Measurements from ENCODE around the gene PWWP2B.

PWWP2B gene

GRCh38 chr10:132397036-132397541 lies at the start of gene PWWP2B:
Gene PWWP2B, plus strand, starts transcription at chr10:132397200. Its CDS starts 27 bp downstream, at chr10:132397227.
- no peak for DNase-seq (ENCODE audit: low spot score)

DNA sequence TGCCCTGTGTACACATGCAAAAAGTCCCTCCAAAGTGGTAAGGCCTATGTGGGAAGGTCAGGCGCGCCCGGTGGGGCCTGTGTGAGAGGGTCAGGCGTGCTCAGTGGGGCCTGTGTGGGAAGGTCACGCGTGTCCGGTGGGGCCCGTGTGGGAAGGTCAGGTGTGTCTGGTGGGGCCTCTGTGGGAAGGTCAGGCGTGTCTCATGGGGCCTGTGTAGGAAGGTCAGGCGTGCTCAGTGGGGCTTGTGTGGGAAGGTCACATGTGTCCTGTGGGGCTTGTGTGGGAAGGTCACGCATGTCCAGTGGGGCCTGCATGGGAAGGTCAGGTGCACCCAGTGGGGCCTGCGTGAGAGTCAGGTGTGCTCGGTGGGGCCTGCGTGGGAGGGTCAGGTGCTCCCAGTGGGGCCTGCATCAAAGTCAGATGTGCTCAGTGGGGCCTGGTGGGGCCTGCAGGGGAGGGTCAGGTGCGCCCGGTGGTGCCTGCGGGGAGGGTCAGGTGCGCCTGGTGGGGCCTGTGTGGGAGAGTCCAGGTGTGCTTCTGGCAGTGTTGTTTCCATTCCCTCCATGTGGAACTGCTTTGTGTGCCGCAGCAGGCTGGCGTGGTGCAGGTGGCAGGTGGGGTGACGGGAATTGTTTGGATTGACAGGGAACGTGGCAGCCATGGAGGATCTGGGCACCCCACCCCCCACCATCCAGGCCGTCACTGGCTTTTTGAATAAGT lies 49.6 kb upstream of the PWWP2B start:
- no peak for DNase-seq (ENCODE audit: low spot score)

DNA sequence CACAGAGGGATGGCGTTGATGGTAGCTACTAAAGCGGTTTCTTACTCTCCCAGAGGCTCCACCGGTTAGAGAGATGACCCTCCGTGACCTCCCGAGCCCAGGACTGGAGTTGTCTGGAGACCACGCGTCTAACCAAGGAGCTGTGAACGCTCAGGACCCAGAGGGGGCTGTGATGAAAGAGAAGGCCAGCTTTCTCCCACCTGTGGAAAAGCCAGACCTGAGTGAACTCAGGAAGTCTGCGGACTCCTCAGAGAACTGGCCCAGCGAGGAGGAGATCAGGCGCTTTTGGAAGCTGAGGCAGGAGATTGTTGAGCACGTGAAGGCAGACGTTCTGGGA lies 49.1 kb upstream of the PWWP2B start:
- no peak for DNase-seq (ENCODE audit: low spot score)

DNA sequence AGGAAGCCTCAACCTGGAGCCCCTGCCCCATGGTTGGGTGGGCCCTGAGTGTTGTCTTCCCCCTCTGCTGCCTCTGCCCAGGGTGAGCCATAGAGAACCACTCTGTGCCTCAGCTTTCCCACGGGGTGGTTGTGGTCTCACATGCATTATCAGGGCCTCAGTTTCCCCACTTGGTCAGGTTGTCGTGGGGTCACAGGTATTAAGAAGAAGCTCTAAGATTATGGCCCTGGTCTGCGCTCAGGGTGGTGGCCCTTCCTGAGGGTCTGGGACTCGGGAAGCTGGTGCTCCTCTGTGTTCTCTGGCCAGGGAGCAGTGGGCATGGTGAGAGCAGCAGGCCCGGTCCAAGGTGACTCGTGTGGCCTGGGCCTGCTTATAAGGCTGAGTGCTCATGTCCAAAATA lies 47.2 kb upstream of the PWWP2B start:
- no peak for DNase-seq (ENCODE audit: low spot score)

- no peak for DNase-seq (ENCODE audit: low spot score)
Observed at GRCh38 chr10:132350391-132350790, 46.6 kb upstream of the PWWP2B start.

DNA sequence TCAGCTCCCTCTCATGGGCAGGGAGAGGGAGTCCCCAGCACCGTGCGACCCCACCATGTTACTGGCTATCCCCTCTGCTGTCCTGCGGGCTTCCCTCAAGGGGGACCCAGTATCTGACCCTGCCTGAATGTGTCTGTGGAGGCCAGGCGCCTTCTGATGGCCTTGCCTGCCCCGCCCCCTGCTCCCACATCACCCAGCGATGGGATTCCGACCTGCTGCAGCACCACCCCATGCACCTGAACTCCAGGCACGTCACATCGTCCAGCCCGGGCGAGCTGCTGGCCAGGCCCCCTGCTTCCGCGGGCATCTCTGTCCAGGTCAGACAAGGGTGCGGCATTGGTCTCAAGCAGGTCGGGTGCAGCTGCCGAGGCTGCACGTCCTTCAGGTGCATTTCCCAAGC lies 46.1 kb upstream of the PWWP2B start:
- DNase-seq (ENCODE audit: low spot score), result no peak

GRCh38 chr10:132351611-132352010 lies 45.4 kb upstream of the PWWP2B start:
- no peak for DNase-seq (ENCODE audit: low spot score)

GRCh38 chr10:132352462-132353308 lies 44.3 kb upstream of the PWWP2B start:
- DNase-seq (ENCODE audit: low spot score), result peak; percentile 85

GRCh38 chr10:132353456-132354355 lies 43.3 kb upstream of the PWWP2B start:
- DNase-seq (ENCODE audit: low spot score), result no peak

- DNase-seq (ENCODE audit: low spot score), result no peak
Observed at GRCh38 chr10:132354356-132355094, 42.5 kb upstream of the PWWP2B start.

DNA sequence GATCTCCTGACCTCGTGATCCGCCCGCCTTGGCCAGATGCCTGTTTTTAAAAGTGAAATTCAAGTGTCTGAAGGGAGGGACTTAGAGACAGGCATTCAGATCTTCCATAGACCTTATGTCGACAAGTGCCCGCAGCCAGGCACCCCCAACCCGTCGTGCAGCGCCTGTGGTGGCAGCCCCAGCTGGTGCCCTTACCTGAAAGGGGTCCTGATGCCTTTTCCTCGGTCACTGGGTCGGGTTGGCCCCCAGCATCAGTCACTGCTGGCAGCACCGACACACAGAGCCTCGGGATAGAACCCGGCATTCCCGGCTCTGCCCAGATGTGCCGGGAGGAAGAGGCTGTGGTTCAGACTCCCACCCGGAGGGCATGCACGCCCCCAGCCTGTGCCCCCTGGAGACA lies 41.7 kb upstream of the PWWP2B start:
- DNase-seq (ENCODE audit: low spot score), result no peak

DNA sequence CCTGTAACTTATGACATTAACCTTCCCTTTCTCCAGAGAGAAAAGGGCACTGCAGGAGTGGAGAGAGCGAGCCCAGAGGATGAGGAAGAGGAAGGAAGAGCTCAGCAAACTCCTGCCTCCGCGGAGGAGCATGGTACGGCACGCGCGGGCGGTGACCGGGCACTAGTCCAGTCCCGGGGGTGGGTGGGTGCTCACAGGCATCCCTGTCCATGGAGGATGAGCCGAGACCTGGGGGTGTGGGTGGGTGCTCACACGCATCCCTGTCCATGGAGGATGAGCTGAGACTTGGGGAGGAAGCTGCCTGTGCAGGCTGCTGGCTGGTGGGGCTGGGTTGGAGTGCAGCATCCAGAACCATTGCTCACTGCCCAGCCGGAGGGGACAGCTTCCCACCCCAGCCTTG lies 41.2 kb upstream of the PWWP2B start:
- no peak for DNase-seq (ENCODE audit: low spot score)

GRCh38 chr10:132356621-132357195 lies 40.3 kb upstream of the PWWP2B start:
- DNase-seq (ENCODE audit: low spot score), result no peak

DNA sequence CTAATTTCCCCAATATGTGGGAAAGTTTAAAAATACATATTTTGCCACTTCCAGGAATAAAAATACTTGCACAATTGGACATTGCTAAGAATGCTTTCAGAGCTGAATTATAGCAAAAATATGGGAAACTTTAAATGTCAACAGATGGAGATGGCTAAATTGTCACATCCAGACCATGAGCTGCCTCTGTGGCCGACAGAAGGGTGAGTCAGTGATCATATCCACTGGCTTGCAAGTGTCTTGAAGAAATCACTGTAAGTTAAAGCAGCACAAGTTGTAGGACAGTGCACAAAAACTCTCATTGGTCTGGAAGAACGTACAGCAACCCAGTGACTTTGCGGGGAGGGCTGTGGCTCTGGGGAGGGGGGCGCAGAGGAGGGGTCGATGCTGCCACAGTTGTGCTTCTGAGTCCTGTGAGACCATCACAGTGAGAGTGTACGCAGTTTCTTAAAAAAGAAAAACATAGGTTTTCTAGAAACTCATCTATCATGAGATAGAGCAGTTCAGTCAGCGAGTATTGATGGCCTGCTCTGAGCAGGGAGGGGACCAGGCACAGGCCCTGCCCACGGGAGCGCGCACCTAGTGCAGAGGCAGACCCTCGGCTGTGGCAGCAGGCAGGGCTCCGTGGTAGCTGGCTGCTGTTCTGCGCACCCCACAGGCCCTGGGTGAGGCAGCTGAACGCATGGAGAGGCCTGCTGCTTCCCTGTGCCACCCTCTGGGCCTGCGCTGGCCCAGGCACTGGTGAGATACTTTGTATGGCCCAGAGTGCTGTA lies 39.5 kb upstream of the PWWP2B start:
- DNase-seq (ENCODE audit: low spot score), result no peak

DNA sequence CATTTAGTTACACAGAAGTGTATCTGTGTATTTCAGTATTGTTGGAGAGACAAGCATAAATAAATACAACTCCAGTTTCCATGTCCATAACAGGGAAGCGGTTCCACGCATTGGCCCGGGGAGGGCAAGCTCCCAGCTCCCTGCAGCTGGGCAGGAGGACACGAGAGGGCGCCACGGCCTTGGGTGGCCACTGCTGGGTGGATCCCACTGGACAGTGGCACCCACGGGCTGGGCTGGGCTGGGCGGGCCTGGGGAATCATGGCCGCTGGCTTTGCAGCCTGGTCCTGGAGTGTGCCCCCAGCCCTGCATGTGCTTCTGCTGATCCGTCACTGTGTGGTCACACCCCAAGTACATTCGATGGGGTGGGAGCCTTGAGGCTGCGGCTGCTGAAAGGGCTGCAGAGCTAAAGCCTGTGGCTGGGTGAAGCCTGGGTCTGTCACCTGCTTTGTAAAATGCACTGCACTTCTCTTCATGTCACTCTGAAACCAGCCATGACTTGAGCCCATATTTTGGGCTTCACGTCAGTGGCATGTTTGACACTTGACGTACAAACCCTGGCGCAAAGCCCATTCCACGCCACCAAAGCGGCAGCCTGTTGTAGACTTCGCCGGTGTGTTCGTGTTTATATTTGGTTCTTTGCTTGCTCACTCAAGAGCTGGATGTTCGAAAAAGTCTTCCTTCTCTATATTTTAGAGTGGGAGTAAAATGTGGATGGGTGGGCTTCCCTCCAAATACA lies 37.5 kb upstream of the PWWP2B start:
- DNase-seq (ENCODE audit: low spot score), result no peak

- peak; percentile 70 for DNase-seq (ENCODE audit: low spot score)
Observed at GRCh38 chr10:132360766-132361447, 36.1 kb upstream of the PWWP2B start.

- no peak for DNase-seq (ENCODE audit: low spot score)
Observed at GRCh38 chr10:132361581-132362101, 35.4 kb upstream of the PWWP2B start.

GRCh38 chr10:132362151-132362611 lies 34.8 kb upstream of the PWWP2B start:
- no peak for DNase-seq (ENCODE audit: low spot score)

DNA sequence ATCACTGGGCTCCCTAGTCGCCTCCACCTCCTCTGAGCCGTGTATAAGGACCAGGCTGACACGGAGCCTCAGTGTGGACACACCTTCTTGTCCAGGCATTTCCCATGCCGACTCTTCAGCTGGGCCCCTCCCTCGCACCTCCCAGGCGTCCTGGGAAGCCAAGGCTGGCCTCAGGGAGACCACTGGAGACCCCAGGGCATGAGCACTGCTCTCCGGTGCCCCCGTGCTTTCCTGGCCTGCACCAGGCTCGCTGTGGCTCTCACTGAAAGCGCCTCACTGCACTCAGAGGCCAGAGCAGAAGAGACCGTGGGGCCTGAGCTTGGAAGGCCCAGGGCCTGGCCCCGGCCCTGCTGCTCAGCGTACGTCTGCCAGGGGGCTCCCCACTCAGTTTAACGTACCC lies 33.6 kb upstream of the PWWP2B start:
- no peak for DNase-seq (ENCODE audit: low spot score)

Measured in ecto neural progenitor cell (in vitro differentiated cells).